Activated T-helper 1 cell treated with Interleukin-2 at 50 U/mL for 16 hours (primary cell): ENCODE measurements around the gene COL28A1.
"Not testable (repeated sequence)": the region's sequence is repeated elsewhere in the genome, so short reads cannot be mapped to it uniquely, and the experiment has no call there.

Source experiments
- DNase-seq: peaks from one replicate; pipeline ENCODE4 v3.0.0-alpha.2; 2020; ENCODE audit warnings: low read depth

The COL28A1 gene

GRCh38 chr7:7416031-7416858, 119.4 kb downstream of the COL28A1 start:
- DNase-seq, result no peak

GRCh38 chr7:7414791-7415603, 120.7 kb downstream of the COL28A1 start:
- DNase-seq, result no peak

- DNase-seq, result no peak
These were observed 127.5 kb downstream of the COL28A1 start for GRCh38 chr7:7408001-7408770.

GRCh38 chr7:7405461-7405860, 130.2 kb downstream of the COL28A1 start:
- no peak for DNase-seq

GRCh38 chr7:7399707-7400106, 136.0 kb downstream of the COL28A1 start:
- no peak for DNase-seq

GRCh38 chr7:7395785-7396184, 139.9 kb downstream of the COL28A1 start:
- no peak for DNase-seq

GRCh38 chr7:7388164-7388563, 147.5 kb downstream of the COL28A1 start:
- not testable (repeated sequence) for DNase-seq

- no peak for DNase-seq
These were observed 150.3 kb downstream of the COL28A1 start for GRCh38 chr7:7385421-7385820.

GRCh38 chr7:7384228-7384627, 151.4 kb downstream of the COL28A1 start:
- no peak for DNase-seq

GRCh38 chr7:7375538-7375937, 160.1 kb downstream of the COL28A1 start:
- DNase-seq, result no peak

- DNase-seq, result no peak
These were observed 165.6 kb downstream of the COL28A1 start for GRCh38 chr7:7370076-7370475.

GRCh38 chr7:7369134-7369533, 166.5 kb downstream of the COL28A1 start:
- no peak for DNase-seq

- DNase-seq, result no peak
These were observed 181.0 kb downstream of the COL28A1 start for GRCh38 chr7:7354674-7355073.

- no peak for DNase-seq
These were observed 182.8 kb downstream of the COL28A1 start for GRCh38 chr7:7352845-7353244.

GRCh38 chr7:7351832-7352231, 183.8 kb downstream of the COL28A1 start:
- no peak for DNase-seq

- DNase-seq, result no peak
These were observed 184.5 kb downstream of the COL28A1 start for GRCh38 chr7:7351156-7351555.

GRCh38 chr7:7349156-7349555, 186.5 kb downstream of the COL28A1 start:
- DNase-seq, result no peak

- DNase-seq, result no peak
These were observed 188.6 kb downstream of the COL28A1 start for GRCh38 chr7:7347045-7347444.

GRCh38 chr7:7344583-7344982, 191.1 kb downstream of the COL28A1 start:
- no peak for DNase-seq

GRCh38 chr7:7335909-7336308, 199.8 kb downstream of the COL28A1 start:
- DNase-seq, result no peak

- DNase-seq, result no peak
These were observed 200.5 kb downstream of the COL28A1 start for GRCh38 chr7:7335215-7335614.

- no peak for DNase-seq
These were observed 202.1 kb downstream of the COL28A1 start for GRCh38 chr7:7333610-7334009.
